GM12878 (cell line): ENCODE results near the gene PPCS. TPM values are rescaled to one million over a fixed set of nuclear protein-coding genes. Genes with fewer than 3 reads are reported as not detected.

ENCODE experiments used
- ATAC-seq: fragments of 200-7000 bp; cut with Tn5 transposase; 3 replicates; pipeline ENCODE4 v1.9.1; 2020; ENCODE audit warnings: mild to moderate bottlenecking, moderate library complexity
- BruUV-seq: library from RNA; stranded (reverse); fragments of 400-500 nt; replicated peaks from 2 replicates; lab custom pipeline; 2021; lab: Mats Ljungman, UMichigan
- CTCF ChIA-PET: fragments of 300-600 bp; sonication (Branson Sonifier 250); formaldehyde crosslinking; extraction: SDS; loops from one replicate; lab custom pipeline; 2021; ENCODE audit warnings: inconsistent platforms; lab: Yijun Ruan, JAX
- POLR2A ChIA-PET: fragments of 350-600 bp; formaldehyde crosslinking; extraction: SDS; loops from one replicate; lab custom pipeline; 2021; ENCODE audit warnings: inconsistent platforms; lab: Charles Lee
- RAD21 ChIA-PET: fragments of 300-600 bp; sonication (Branson Sonifier 250); formaldehyde crosslinking; loops from one replicate; lab custom pipeline; 2023; ENCODE audit warnings: antibody characterized with exemption; ENCODE audit not compliant: unreplicated experiment; lab: Charles Lee
- SMC1A ChIA-PET: fragments of 300-600 bp; sonication (Branson Sonifier 250); formaldehyde crosslinking; loops from one replicate; lab custom pipeline; 2023; ENCODE audit not compliant: unreplicated experiment, uncharacterized antibody; lab: Charles Lee
- DNase-seq: peaks from one replicate; pipeline ENCODE4 v3.0.0-alpha.2; 2011; ENCODE audit warnings: low read depth, low spot score
- FAIRE-seq: peaks from 3 replicates; lab custom pipeline; 2011; peaks lifted over from hg19 to GRCh38; lab: Jason Lieb, UNC
- H2AFZ ChIP-seq: 2 replicates; pipeline ENCODE4 v1.6.0; 2011; ENCODE audit warnings: low read depth, low read length, control low read depth; ENCODE audit not compliant: control insufficient read depth
- H3K27ac ChIP-seq: 2 replicates; pipeline ENCODE4 v1.5.1; 2011; ENCODE audit warnings: control low read depth; ENCODE audit not compliant: control insufficient read depth, insufficient read depth
- H3K27me3 ChIP-seq, 2 experiments: replicated peaks in 1 of 2; 2 replicates each; pipeline versions ENCODE4 v1.6.0 to v1.6.1; 2011; ENCODE audit warnings: low read length in 1 of 2; ENCODE audit not compliant: control insufficient read depth in 2 of 2, insufficient read depth in 2 of 2
- H3K36me3 ChIP-seq, 2 experiments: 2 replicates each; pipeline ENCODE4 v1.5.1; 2011; ENCODE audit warnings: low read length in 1 of 2; ENCODE audit not compliant: control insufficient read depth in 2 of 2, insufficient read depth in 2 of 2
- H3K4me1 ChIP-seq: 2 replicates; pipeline ENCODE4 v1.6.1; 2011; ENCODE audit warnings: mild to moderate bottlenecking, low read length, moderate library complexity, mixed read lengths; ENCODE audit not compliant: control insufficient read depth, insufficient read depth
- H3K4me2 ChIP-seq: 2 replicates; pipeline ENCODE4 v1.6.0; 2011; ENCODE audit warnings: control low read depth; ENCODE audit not compliant: control insufficient read depth, insufficient read depth
- H3K4me3 ChIP-seq: fragments of 200-600 bp; sonication (generic); 2 replicates; pipeline ENCODE4 v1.5.1; 2016
- H3K79me2 ChIP-seq: 2 replicates; pipeline ENCODE4 v1.6.0; 2011; ENCODE audit warnings: low read length; ENCODE audit not compliant: control insufficient read depth, insufficient read depth
- H3K9ac ChIP-seq: 2 replicates; pipeline ENCODE4 v1.8.0; 2011; ENCODE audit warnings: low read length, control low read depth, mixed read lengths; ENCODE audit not compliant: control insufficient read depth, insufficient read depth
- H3K9me3 ChIP-seq: replicated peaks from 3 replicates; pipeline ENCODE4 v1.5.1; 2011; ENCODE audit warnings: mild to moderate bottlenecking, low read length; ENCODE audit not compliant: control insufficient read depth, insufficient read depth
- H4K20me1 ChIP-seq: 2 replicates; pipeline ENCODE4 v1.6.0; 2011; ENCODE audit not compliant: control insufficient read depth, insufficient read depth
- CHD4 ChIP-seq: fragments of 200-600 bp; sonication (generic); IDR thresholded peaks from 2 replicates; pipeline ENCODE4 v1.6.1; 2016; ENCODE audit warnings: mild to moderate bottlenecking
- ESRRA ChIP-seq: IDR thresholded peaks from 2 replicates; pipeline ENCODE4 v1.6.1; 2012; ENCODE audit warnings: mild to moderate bottlenecking, low read length, improper control_type of control experiment
- IKZF1 ChIP-seq: fragments of 450-650 bp; conservative IDR thresholded peaks from 2 replicates; pipeline ENCODE4 v1.6.1; 2017; ENCODE audit warnings: antibody characterized with exemption, mild to moderate bottlenecking
- MYC ChIP-seq: IDR thresholded peaks from 2 replicates; pipeline ENCODE4 v1.6.1; 2011; ENCODE audit warnings: mild to moderate bottlenecking, low read length, moderate library complexity, inconsistent platforms; ENCODE audit not compliant: insufficient read depth, insufficient replicate concordance, insufficient read length, severe bottlenecking
- NR2F1 ChIP-seq: fragments of 450-650 bp; conservative IDR thresholded peaks from 2 replicates; pipeline ENCODE4 v1.6.1; 2017; ENCODE audit warnings: mild to moderate bottlenecking
- NRF1 ChIP-seq: conservative IDR thresholded peaks from 2 replicates; pipeline ENCODE4 v1.6.1; 2011; ENCODE audit warnings: mild to moderate bottlenecking, low read depth, low read length, improper control_type of control experiment
- SIN3A ChIP-seq: IDR thresholded peaks from 2 replicates; pipeline ENCODE4 v1.6.1; 2012; ENCODE audit warnings: low read depth, low read length, improper control_type of control experiment
- SMC3 ChIP-seq: IDR thresholded peaks from 2 replicates; pipeline ENCODE4 v1.6.1; 2011; ENCODE audit warnings: low read length, improper control_type of control experiment, borderline replicate concordance
- TARDBP ChIP-seq: IDR thresholded peaks from 2 replicates; pipeline ENCODE4 v1.6.1; 2016; ENCODE audit warnings: borderline replicate concordance
- TBL1XR1 ChIP-seq: IDR thresholded peaks from 2 replicates; pipeline ENCODE4 v1.6.1; 2012; ENCODE audit warnings: low read depth, low read length, improper control_type of control experiment
- TCF3 ChIP-seq: IDR thresholded peaks from 2 replicates; pipeline ENCODE4 v1.6.1; 2012; ENCODE audit warnings: low read depth, mild to moderate bottlenecking, low read length, borderline replicate concordance; ENCODE audit not compliant: insufficient read depth
- WGBS: methylation state at CpG from one replicate; pipeline ENCODE4 v1.1.6; 2016; ENCODE audit warnings: low lambda C conversion rate; ENCODE audit not compliant: insufficient replicate concordance, insufficient coverage; ENCODE audit errors: missing lambda C conversion rate; 5-methylcytosine and 5-hydroxymethylcytosine counted together
- in situ Hi-C: fragments of 300-500 bp; cut with MboI; formaldehyde crosslinking; loops from 9 replicates; pipeline ENCODE4 v1.14.3; 2018; ENCODE audit warnings: mixed read lengths
- intact Hi-C: fragments of 100-400 bp; cut with micrococcal nuclease; formaldehyde crosslinking; loops from one replicate; pipeline ENCODE4 v1.14.2; 2022; ENCODE audit not compliant: unreplicated experiment
- polyA plus RNA-seq, 11 experiments: library from polyadenylated mRNA; depleted of rRNA in 4 of 11; unstranded in 6 of 11; stranded (reverse) in 5 of 11; fragments of >200 nt; fragmentation: Nextera tagmentation in 4 of 11; fragmentation: Illumina TruSeq in 1 of 11; extraction: Ambion mirVana in 4 of 11; extraction: Trizol in 1 of 11; gene quantifications; 1 replicate in 1 of 11; 2 replicates in 10 of 11; pipeline versions ENCODE4 v1.2.1 to v1.2.3, GENCODE V29; 2011 to 2016; ENCODE audit warnings: inconsistent platforms in 2 of 11, missing spikeins in 2 of 11, low read depth in 1 of 11
- total RNA-seq, 4 experiments: library from RNA; depleted of rRNA in 3 of 4; stranded (reverse); fragments of >200 nt in 3 of 4; fragmentation: Illumina TruSeq in 1 of 4; extraction: Trizol in 1 of 4; gene quantifications; 2 replicates each; pipeline versions ENCODE4 v1.2.1 to v1.2.3, GENCODE V29; 2013 to 2021
- TF ChIP-seq, protein P1 (sequence below), 3 experiments: IDR thresholded peaks in 2 of 3; conservative IDR thresholded peaks in 1 of 3; 2 replicates each; pipeline ENCODE4 v1.5.1; 2011; ENCODE audit warnings: low read depth in 3 of 3, low read length in 3 of 3, mild to moderate bottlenecking in 3 of 3, control low read depth in 2 of 3, moderate library complexity in 2 of 3, inconsistent platforms in 1 of 3, mixed read lengths in 1 of 3; ENCODE audit not compliant: control insufficient read depth in 2 of 3, insufficient read depth in 1 of 3; ENCODE audit errors: extremely low read depth in 1 of 3
- TF ChIP-seq, protein P2 (sequence below): IDR thresholded peaks from 2 replicates; pipeline ENCODE4 v1.6.1; 2011; ENCODE audit warnings: borderline replicate concordance, low read depth, mild to moderate bottlenecking, moderate library complexity, mixed read lengths, low read length; ENCODE audit not compliant: insufficient read depth; ENCODE audit errors: extremely low read length

Gene PPCS
- total and polyA plus RNA-seq, 10 of the 15 experiments (the other 5 are each of a cell fraction or from before 2014, with no cell fraction given), result 35.6 to 79.4 (median 51.9) TPM

DNA sequence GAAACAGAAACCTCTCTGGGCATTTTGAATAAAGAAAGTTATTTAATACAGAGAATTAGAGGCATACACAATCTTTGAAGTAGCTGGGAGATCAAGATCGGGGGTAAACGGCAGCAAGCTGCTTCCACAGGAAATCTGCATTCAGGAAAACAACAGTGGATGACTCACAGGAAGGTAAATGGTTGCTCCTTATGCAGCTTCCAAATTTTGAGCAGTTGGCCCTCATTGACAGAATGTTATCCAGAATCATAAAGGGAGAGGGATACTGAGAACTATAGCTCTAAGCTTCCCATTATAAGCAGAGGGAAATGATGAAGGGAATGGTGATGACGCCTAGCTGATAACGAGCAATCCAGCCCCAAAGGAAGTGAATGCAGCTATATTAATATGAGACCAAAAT lies 29.1 kb upstream of the PPCS start:
- Histone ChIP-seq H3K4me2 (no peak overlapping the region), H4K20me1 (no peaks in the 10 kb centered on the region), H3K4me1 (no peaks in the 10 kb centered on the region), H3K4me3 (no peak overlapping the region)
- ChIA-PET SMC1A (no interaction called here), POLR2A (interaction anchor here (0.5 kb wide), 1 partner anchor 18 kb away, joined by 3 read pairs; no protein-coding TSS in a partner anchor)
- in situ Hi-C loops, result no loop called here
- FAIRE-seq (no peak), DNase-seq (no peak), ATAC-seq (no peak)
- intact Hi-C loops, result no loop called here
- no peak for TF ChIP-seq SMC3
- no peak for TF ChIP-seq NRF1
- TF ChIP-seq ESRRA, result no peak
- no peak for TF ChIP-seq SIN3A
- TF ChIP-seq CHD4, result no peak
- TF ChIP-seq, protein P1, sequence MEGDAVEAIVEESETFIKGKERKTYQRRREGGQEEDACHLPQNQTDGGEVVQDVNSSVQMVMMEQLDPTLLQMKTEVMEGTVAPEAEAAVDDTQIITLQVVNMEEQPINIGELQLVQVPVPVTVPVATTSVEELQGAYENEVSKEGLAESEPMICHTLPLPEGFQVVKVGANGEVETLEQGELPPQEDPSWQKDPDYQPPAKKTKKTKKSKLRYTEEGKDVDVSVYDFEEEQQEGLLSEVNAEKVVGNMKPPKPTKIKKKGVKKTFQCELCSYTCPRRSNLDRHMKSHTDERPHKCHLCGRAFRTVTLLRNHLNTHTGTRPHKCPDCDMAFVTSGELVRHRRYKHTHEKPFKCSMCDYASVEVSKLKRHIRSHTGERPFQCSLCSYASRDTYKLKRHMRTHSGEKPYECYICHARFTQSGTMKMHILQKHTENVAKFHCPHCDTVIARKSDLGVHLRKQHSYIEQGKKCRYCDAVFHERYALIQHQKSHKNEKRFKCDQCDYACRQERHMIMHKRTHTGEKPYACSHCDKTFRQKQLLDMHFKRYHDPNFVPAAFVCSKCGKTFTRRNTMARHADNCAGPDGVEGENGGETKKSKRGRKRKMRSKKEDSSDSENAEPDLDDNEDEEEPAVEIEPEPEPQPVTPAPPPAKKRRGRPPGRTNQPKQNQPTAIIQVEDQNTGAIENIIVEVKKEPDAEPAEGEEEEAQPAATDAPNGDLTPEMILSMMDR (IDR thresholded peaks at IDR 0.05 in 2 of 3, conservative IDR thresholded peaks at IDR 0.05 in 1 of 3; ENCODE audit: control insufficient read depth in 2 of 3, extremely low read depth in 1 of 3, insufficient read depth in 1 of 3, low read depth in 3 of 3, low read length in 3 of 3), result no peak
- no peak for TF ChIP-seq MYC
- TF ChIP-seq, protein P2, sequence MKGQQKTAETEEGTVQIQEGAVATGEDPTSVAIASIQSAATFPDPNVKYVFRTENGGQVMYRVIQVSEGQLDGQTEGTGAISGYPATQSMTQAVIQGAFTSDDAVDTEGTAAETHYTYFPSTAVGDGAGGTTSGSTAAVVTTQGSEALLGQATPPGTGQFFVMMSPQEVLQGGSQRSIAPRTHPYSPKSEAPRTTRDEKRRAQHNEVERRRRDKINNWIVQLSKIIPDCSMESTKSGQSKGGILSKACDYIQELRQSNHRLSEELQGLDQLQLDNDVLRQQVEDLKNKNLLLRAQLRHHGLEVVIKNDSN, result no peak
- TF ChIP-seq TARDBP, result no peak
- no peak for TF ChIP-seq IKZF1
- TF ChIP-seq TBL1XR1, result no peak
- no peak for TF ChIP-seq TCF3
- no peak for TF ChIP-seq NR2F1
- TF ChIP-seq, all 136 proteins: peak for 0
- H3K9me3 ChIP-seq, result no peaks in the 10 kb centered on the region
- H3K27me3 ChIP-seq, result no peaks in the 10 kb centered on the region
- no peak overlapping the region for H3K27ac ChIP-seq
- H2AFZ ChIP-seq, result no peak overlapping the region
- H3K36me3 ChIP-seq, result no peaks in the 10 kb centered on the region
- H3K9ac ChIP-seq, result no peak overlapping the region
- no peaks in the 10 kb centered on the region for H3K79me2 ChIP-seq
- 48% methylated on average over 4 of the region's 4 CpGs for WGBS
- RAD21 ChIA-PET, result no interaction called here
- CTCF ChIA-PET, result interaction anchor here (1.1 kb wide), 1 partner anchor 264 kb away, joined by 5 read pairs; no protein-coding TSS in a partner anchor
- no TSS peak for BruUV-seq
